ENCODE measurements around the gene H2AZ1. TPM values are rescaled to one million over a fixed set of nuclear protein-coding genes. Genes with fewer than 3 reads are reported as not detected.

Gene H2AZ1
- total and polyA plus RNA-seq, 2 donors (not counting 1 experiment from before 2014, with no cell fraction given) = 95.9 to 105 TPM

GRCh38 chr4:99968330-99968729, 18.3 kb upstream of the H2AZ1 start:
- H3K4me3 Mint-ChIP-seq = no peak overlapping the region
- intact Hi-C loops (cut with micrococcal nuclease) = no loop called here
- Histone ChIP-seq H3K4me3 (ENCODE audit: control extremely low read depth in 1 of 5, extremely low read depth in 1 of 5, insufficient read depth in 1 of 5, low read depth in 2 of 5, low read length in 4 of 5) (no peak overlapping the region), H3K9ac (ENCODE audit: low read length) (no peak overlapping the region), H3K27ac (ENCODE audit: low read length in 2 of 2) (no peak overlapping the region), H3K4me1 (ENCODE audit: control insufficient read depth in 2 of 2, insufficient read depth in 2 of 2, low read length in 2 of 2) (no peaks in the 10 kb centered on the region), H2AFZ (ENCODE audit: insufficient read depth, low read depth, low read length, poor library complexity, severe bottlenecking) (no peak overlapping the region), H3K79me2 (ENCODE audit: control insufficient read depth, insufficient read depth, low read length) (no peaks in the 10 kb centered on the region), H3K4me2 (replicated peaks; ENCODE audit: low read depth, low read length, poor library complexity, severe bottlenecking) (no peak overlapping the region), H3K27me3 (replicated peaks in 1 of 4; ENCODE audit: control extremely low read depth in 1 of 4, control insufficient read depth in 3 of 4, insufficient read depth in 4 of 4, low read length in 3 of 4) (peaks cover 0 to 13% (median 3%) of the 10 kb centered on the region in 4 experiments), H3K36me3 (replicated peaks in 1 of 2; ENCODE audit: control extremely low read depth in 1 of 2, control insufficient read depth in 1 of 2, extremely low read depth in 1 of 2, insufficient read depth in 2 of 2, low read length in 1 of 2) (no peaks in the 10 kb centered on the region), H4K20me1 (ENCODE audit: control insufficient read depth, insufficient read depth, low read length, poor library complexity, severe bottlenecking) (no peaks in the 10 kb centered on the region), H3K9me3 (ENCODE audit: control extremely low read depth in 1 of 3, control insufficient read depth in 2 of 3, insufficient read depth in 1 of 3, low read length in 2 of 3) (peaks cover 0 to 12% (median 0%) of the 10 kb centered on the region in 3 donors)
- DNase-seq (no peak), ATAC-seq (ENCODE audit: low read depth) (no peak)
- ChIA-PET CTCF (no interaction called here), POLR2A (no interaction called here)
- no peak for TF ChIP-seq EZH2 (IDR thresholded peaks at IDR 0.05; ENCODE audit: borderline replicate concordance, insufficient read depth, low read depth, low read length, poor library complexity, severe bottlenecking)
- no peaks in the 10 kb centered on the region for H3K4me1 Mint-ChIP-seq
- H3K27me3 Mint-ChIP-seq = peaks cover 5% of the 10 kb centered on the region
- no peaks in the 10 kb centered on the region for H3K9me3 Mint-ChIP-seq (ENCODE audit: insufficient read depth)
- WGBS (ENCODE audit: insufficient coverage) = no CpG with 5 or more reads among the region's 1 CpG
- H3K27ac Mint-ChIP-seq = no peak overlapping the region

- no CpG with 5 or more reads among the region's 3 CpGs for WGBS (ENCODE audit: insufficient coverage)
Measured at GRCh38 chr4:99966692-99967091, 16.6 kb upstream of the H2AZ1 start.

More at GRCh38 chr4:99966692-99967091, 16.6 kb upstream of the H2AZ1 start:
- H3K9me3 Mint-ChIP-seq (ENCODE audit: insufficient read depth) = no peaks in the 10 kb centered on the region
- H3K4me2 ChIP-seq (replicated peaks; ENCODE audit: low read depth, low read length, poor library complexity, severe bottlenecking) = no peak overlapping the region
- H3K79me2 ChIP-seq (ENCODE audit: control insufficient read depth, insufficient read depth, low read length) = no peaks in the 10 kb centered on the region
- H3K27me3 ChIP-seq (replicated peaks in 1 of 4; ENCODE audit: control extremely low read depth in 1 of 4, control insufficient read depth in 3 of 4, insufficient read depth in 4 of 4, low read length in 3 of 4) = peaks cover 0 to 7% (median 1%) of the 10 kb centered on the region in 4 experiments
- H3K4me3 ChIP-seq (ENCODE audit: control extremely low read depth in 1 of 5, extremely low read depth in 1 of 5, insufficient read depth in 1 of 5, low read depth in 2 of 5, low read length in 4 of 5) = no peak overlapping the region
- DNase-seq = no peak
- TF ChIP-seq CTCF (IDR thresholded peaks at IDR 0.05) (no peak), EZH2 (IDR thresholded peaks at IDR 0.05; ENCODE audit: borderline replicate concordance, insufficient read depth, low read depth, low read length, poor library complexity, severe bottlenecking) (no peak)
- H3K36me3 ChIP-seq (replicated peaks in 1 of 2; ENCODE audit: control extremely low read depth in 1 of 2, control insufficient read depth in 1 of 2, extremely low read depth in 1 of 2, insufficient read depth in 2 of 2, low read length in 1 of 2) = no peaks in the 10 kb centered on the region
- no peaks in the 10 kb centered on the region for H3K4me1 ChIP-seq (ENCODE audit: control insufficient read depth in 2 of 2, insufficient read depth in 2 of 2, low read length in 2 of 2)
- no peaks in the 10 kb centered on the region for H3K4me1 Mint-ChIP-seq
- no peak overlapping the region for H3K9ac ChIP-seq (ENCODE audit: low read length)
- no peak overlapping the region for H3K27ac ChIP-seq (ENCODE audit: low read length in 2 of 2)
- POLR2A ChIA-PET = no interaction called here
- H4K20me1 ChIP-seq (ENCODE audit: control insufficient read depth, insufficient read depth, low read length, poor library complexity, severe bottlenecking) = no peaks in the 10 kb centered on the region
- no peak for ATAC-seq (ENCODE audit: low read depth)
- intact Hi-C loops (cut with micrococcal nuclease) = no loop called here
- peaks cover 0 to 6% (median 0%) of the 10 kb centered on the region in 3 donors for H3K9me3 ChIP-seq (ENCODE audit: control extremely low read depth in 1 of 3, control insufficient read depth in 2 of 3, insufficient read depth in 1 of 3, low read length in 2 of 3)
- CTCF ChIA-PET = no interaction called here
- peaks cover 5% of the 10 kb centered on the region for H3K27me3 Mint-ChIP-seq
- H2AFZ ChIP-seq (ENCODE audit: insufficient read depth, low read depth, low read length, poor library complexity, severe bottlenecking) = no peak overlapping the region
- H3K27ac Mint-ChIP-seq = no peak overlapping the region
- H3K4me3 Mint-ChIP-seq = no peak overlapping the region

Measured in B cell (primary cell).